Fibroblast of villous mesenchyme (primary cell): ENCODE measurements around the gene KDM4C. TPM values are rescaled to one million over a fixed set of nuclear protein-coding genes. Genes with fewer than 3 reads are reported as not detected.

Source experiments
- DNase-seq: peaks from one replicate; pipeline ENCODE4 v3.0.0-alpha.2; 2010; ENCODE audit warnings: low read depth
- H3K4me3 ChIP-seq: 2 replicates; pipeline ENCODE4 v1.5.1; 2011; ENCODE audit warnings: low read depth, mild to moderate bottlenecking, low read length
- CTCF ChIP-seq: IDR thresholded peaks from 2 replicates; pipeline ENCODE4 v1.5.1; 2012; ENCODE audit warnings: low read depth, mild to moderate bottlenecking, low read length; ENCODE audit not compliant: insufficient read depth
- total RNA-seq: library from RNA; depleted of rRNA; stranded (reverse); fragments of >200 nt; gene quantifications from 2 replicates; pipeline ENCODE4 v1.2.3, GENCODE V29; 2012

KDM4C gene
- total RNA-seq, 1 donor = 31.1 TPM

DNA sequence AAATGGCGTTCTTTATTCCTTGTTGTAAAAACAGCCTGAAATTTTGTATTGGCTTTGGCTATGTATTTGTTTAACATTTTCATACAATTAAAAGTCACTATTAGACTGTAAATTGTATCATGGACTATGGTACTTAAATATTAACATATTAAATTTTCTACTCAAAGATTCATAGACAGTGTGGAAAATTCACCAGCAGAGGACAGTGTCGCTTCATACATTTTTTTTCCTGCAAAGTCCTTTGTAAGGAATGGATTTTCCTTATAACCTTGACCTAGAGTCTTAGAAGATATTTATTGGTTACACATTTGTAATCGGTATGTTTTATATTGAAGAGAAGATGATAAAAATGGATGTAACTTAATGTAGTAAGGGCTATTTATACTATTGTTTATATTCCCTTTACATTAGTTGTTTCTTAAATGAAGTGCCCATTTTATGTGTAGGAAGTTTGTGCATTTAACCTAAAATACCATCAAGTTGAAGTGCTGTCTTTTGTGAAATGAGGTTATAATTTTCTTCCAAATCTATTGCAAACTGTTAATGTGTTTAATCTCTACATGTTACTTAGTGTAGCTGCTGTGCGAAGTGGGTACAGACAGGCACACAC, 150.1 kb downstream of the KDM4C start:
- DNase-seq = peak; percentile 64
- TF ChIP-seq CTCF = peak; percentile 76
- no peak overlapping the region for H3K4me3 ChIP-seq

GRCh38 chr9:6909181-6909580, 151.4 kb downstream of the KDM4C start:
- no peak overlapping the region for H3K4me3 ChIP-seq
- DNase-seq = no peak
- TF ChIP-seq CTCF = no peak

DNA sequence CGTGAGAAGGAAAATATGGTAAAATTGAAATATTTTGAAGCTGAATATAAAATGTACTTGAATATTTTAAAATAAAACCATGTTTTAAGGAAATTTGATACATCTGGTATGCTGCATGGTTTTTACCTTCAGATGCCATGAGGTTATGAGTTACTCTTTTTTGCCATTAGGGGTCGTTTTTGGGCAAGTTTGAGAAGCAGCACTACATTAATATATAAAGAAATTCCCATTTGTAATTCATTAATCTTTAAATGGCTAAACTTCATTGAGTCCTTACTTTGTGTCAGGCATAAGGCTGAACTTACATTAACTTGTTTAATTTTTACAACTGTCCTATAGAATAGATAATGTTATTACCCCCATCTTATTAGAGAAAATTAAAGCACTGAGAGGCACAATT, 152.3 kb downstream of the KDM4C start:
- peak; percentile 37 for DNase-seq
- peak; percentile 56 for TF ChIP-seq CTCF
- no peak overlapping the region for H3K4me3 ChIP-seq

DNA sequence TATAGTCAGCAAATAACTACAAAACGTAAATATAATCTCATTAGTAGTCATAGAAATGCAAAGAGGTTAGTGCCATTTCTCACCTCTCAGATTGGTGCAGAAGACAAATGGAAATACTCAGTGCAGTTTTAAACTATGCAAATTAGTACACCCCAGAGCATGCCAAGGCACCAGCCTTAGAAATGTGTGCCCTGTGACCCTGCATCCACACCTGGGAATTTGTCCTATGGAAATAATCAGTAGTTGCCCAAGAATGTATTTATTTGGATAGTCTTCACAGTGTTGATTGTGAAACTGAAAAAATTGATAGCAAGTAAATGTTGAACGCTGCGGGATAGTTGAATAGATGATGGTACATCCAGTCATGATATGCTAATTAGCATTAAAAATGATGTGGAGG, 152.7 kb downstream of the KDM4C start:
- no peak overlapping the region for H3K4me3 ChIP-seq
- TF ChIP-seq CTCF = no peak
- DNase-seq = no peak

DNA sequence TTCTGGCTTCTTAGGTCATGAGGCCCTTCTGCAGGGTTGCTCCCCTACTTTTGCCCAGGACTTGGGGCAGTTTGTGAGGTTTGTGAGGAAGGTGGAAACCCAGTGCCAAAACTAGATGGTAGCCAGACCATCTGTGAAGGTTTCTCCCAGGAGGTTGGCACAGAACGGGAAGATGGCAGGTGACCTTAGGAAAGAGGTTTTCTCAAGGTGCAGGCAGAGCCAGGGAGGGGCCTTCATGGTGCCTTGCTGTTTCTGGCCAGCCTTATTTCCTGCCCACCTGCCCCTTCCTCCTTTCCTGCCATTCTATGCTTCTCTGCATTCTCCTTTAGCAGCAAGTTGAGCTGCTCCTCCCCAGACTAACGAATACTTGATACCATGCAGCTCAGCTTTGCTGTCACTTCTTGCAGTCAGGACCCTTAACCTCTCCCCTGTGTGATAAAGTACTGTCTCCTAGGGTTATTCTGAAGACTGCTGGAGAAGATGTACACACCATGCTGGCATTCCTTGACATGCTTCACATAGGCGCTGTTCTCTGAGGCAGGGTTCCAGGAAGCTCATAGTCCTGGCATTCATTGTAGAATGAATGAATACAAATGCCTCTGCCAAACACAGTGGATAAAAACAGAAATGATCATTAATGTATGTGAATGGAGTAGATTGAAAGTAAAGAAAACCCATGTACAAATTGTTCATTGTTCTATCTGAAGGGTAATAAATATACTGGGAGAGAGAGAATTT, 154.3 kb downstream of the KDM4C start:
- TF ChIP-seq CTCF = no peak
- no peak overlapping the region for H3K4me3 ChIP-seq
- DNase-seq = no peak

DNA sequence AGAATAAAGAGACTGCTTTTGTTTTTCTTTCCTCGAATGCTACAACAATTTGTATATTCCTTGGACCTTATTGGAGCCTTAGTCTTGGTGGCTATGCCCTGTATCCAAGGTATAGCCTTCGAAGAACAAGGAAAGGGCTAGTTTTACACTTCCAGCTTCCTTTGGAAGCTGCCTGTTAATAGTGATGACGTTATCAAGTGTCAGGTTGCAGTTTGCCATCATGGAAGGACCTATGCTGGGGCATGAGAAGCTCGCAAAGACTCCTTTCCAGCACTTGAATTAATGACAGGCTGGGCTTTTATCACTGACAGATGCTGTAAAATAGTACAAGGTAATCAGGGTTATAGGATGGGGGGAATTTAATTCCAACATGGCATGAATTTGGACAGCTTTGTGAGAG, 157.9 kb downstream of the KDM4C start:
- no peak for DNase-seq
- no peak for TF ChIP-seq CTCF
- H3K4me3 ChIP-seq = no peak overlapping the region
